Posterior vena cava (tissue), 2 donors: Measurements from ENCODE around the gene NEBL. TPM values are rescaled to one million over a fixed set of nuclear protein-coding genes. Genes with fewer than 3 reads are reported as not detected.

Experiments
- DNase-seq: peaks from one replicate; pipeline ENCODE4 v3.0.0-alpha.2; 2020; ENCODE audit warnings: low spot score
- intact Hi-C, 2 donors: fragments of 100-400 bp; cut with DNase I; formaldehyde crosslinking; loops; one replicate each; pipeline versions ENCODE4 v1.14.1 to v1.14.2; 2022 to 2023
- total RNA-seq, 2 donors: library from RNA; stranded (reverse); fragmentation: NEBNext Ultra II Directional; extraction: Animal tissue kit (Norgen Biotek cat#: 25700); gene quantifications; one replicate each; pipeline ENCODE4 v1.2.1, GENCODE V29; 2021
- donor health status: DM: yes; HTN: yes; CAD: no.
- donor health status: DM: yes; HTN: yes; CAD: no.

NEBL gene
- total RNA-seq, 2 donors from 2014 or later, result 3.1 to 3.5 TPM

DNA sequence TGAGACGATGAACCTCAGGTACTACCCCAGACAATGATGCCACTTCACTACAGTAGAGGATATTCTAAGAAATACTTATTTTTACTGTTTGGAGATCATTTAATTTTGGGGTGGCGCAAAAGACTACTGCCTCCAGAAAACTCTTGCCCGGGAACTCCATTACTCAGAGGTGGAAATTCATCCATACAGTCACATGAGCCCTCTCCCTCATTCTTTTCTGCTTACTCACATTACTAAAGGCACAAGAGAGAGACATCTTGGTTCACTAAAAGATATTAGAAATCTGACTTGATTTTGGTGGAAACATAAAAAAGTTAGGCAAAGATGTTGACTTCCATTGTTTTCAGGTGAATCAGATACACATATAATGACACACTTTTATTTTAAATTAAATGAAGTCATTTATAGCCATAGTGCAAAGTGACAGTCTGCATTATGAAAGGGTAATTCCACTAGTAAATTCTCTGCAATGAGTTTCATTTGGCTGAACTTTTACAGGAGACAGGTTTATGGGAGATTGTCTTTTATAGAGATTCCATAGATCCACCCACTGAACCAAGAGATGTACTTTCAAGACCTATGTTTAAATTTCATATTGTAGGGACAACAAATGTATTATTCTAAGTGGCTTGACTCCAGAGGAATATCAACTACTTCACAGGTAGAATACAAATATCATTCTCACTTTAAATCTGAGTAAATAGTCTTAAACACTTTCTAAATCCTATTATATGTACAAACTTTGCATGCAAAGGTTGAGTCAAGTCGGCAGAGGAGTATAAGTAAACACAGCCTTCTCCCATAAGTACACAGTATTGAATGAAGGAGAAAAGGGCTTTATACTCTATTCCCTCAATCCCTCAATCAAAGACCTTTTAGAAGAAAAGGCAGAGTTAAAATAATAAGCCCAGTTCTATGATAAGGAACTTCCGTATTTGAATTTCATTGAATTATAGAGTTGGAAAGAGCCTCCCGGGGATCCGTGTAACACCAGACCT, 18.8 kb downstream of the NEBL start:
- intact Hi-C loops, result no loop called here
- DNase-seq, result no peak

DNA sequence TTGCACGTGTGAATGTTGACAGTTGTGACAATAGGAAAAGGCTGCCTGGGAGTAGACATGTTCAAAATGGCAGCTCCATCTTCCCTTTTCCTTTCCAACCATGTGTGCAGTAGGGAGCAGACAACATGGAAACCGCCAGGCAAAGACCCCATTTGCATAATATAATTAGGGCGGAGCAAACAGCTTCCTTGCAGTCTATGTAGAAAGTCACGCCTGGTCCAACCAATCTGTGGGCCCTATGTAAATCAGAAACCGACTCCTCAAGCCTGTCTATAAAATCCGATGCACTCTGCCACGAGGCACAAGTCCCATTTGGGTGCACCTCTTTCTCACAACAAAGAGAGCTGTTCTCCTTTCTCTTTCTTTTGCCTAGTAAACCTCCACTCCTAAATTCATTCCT, 19.6 kb downstream of the NEBL start:
- intact Hi-C loops, result no loop called here
- DNase-seq, result no peak

- no peak for DNase-seq
- intact Hi-C loops, result no loop called here
Measured at GRCh38 chr10:20874261-20874660, 22.9 kb downstream of the NEBL start.

GRCh38 chr10:20871970-20872369, 25.1 kb downstream of the NEBL start:
- no peak for DNase-seq
- intact Hi-C loops, result no loop called here

DNA sequence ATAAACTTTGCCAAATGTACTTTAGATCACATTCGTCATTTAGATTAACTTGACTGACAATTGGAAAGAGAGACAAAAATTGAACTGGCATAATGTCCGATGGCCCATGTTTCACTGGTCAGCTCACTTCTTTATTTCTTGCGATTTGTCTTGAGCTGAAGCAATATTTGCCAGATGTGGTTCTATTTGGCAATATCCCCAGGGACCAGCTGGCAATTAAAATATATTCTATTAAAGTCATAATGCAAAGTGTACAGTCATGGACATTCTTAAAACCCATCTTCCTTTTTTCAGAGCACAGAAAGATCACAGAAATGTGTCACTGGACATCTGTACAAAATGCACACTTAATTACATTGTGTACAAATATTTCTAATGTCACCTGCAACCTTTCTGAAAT, 26.3 kb downstream of the NEBL start:
- intact Hi-C loops, result no loop called here
- DNase-seq, result no peak

DNA sequence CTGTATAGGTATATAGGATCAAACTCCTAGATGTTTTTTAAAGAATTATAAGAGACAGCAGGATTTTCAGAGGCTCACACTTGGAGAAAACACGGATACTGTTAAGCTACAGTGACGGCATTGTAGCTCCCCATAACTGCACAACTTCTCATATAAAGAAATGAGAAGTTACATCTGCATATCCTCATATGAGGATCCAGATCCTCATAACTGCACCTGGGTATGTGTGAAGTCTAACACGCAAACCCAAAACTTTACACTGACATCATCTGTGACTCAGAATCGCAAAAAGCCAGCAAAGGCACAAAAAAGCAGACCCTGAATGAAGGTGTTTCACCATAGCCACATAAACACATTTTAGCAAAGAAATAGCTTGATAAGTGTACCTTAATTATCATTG, 34.1 kb downstream of the NEBL start:
- intact Hi-C loops, result no loop called here
- no peak for DNase-seq

DNA sequence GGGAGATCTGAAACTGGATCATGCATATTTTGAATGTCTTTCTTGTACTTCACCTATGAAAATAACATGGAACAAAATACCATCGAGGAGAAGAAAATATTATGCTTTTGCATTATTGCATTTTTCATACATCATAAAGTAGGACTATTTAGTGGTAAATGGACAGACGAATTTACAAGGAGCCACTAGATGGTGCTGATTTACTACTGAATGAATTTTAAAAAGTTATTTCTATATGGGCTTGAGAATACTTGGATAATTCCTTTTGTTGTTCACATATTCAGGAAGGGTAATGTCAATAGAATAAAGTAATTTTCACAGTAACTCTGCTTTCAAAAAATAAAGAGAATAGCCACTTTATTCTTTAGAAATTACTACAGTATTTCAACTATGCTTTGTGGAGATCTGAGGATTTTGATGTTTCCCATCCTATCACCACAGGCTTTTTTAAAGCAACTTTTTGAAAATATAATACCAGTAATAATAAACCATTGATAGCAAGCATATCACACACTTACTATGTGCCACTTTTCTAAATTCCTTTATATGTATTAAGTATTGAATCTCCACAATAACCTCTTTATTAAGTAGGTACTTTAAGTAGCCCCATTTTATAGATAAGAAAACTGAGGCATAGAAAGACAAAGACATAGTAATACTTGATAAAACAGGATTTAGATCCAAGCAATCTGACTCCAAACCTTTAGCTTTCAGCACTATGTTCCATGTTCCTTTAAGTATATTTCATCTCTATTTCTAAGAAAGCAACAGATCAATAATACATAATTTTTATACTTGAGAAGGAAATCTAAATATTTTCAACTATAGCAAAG, 38.6 kb downstream of the NEBL start:
- DNase-seq, result no peak
- intact Hi-C loops, result no loop called here

GRCh38 chr10:20856484-20856883, 40.6 kb downstream of the NEBL start:
- DNase-seq, result no peak
- intact Hi-C loops, result no loop called here

GRCh38 chr10:20855398-20856038, 41.6 kb downstream of the NEBL start:
- intact Hi-C loops, result no loop called here
- no peak for DNase-seq

DNA sequence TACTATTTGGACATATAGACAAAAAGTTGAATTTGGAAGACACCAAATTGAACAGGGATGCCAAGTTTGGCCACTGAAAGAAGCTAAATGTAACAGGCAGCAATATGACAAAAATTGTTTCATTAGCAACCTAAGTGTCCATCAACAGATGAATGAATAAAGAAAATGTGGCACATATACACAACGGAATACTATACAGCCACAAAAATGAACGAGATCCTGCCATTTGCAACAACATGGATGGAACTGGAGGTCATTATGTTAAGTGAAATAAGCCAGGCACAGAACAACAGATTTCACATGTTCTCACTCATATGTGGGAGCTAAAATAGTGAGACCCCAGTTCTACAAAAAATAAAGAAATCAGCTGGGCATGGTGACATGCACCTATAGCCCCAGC, 43.8 kb downstream of the NEBL start:
- intact Hi-C loops, result no loop called here
- no peak for DNase-seq

DNA sequence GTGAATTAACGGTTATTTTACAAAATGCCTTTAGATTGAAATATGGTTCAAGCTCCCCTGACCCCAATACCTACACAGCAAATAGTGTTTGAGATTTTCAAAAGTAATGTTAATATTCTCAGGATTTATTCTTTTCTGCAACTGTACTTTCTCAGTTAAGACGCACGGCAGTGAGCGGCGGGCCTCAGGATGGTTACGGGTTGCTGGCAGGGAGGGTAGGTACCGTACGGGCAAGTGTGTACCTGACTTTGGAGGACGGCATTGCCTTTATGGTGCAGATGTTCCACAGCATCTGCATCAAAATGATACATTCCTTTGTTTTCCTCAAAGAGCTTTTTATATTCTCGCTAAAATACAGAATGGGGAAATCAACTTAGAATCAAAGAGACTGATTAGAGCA, 44.8 kb downstream of the NEBL start:
- no peak for DNase-seq
- intact Hi-C loops, result no loop called here

- intact Hi-C loops, result no loop called here
- DNase-seq, result no peak
Measured at GRCh38 chr10:20847512-20847911, 49.6 kb downstream of the NEBL start.

- intact Hi-C loops, result no loop called here
- no peak for DNase-seq
Measured at GRCh38 chr10:20846263-20846662, 50.8 kb downstream of the NEBL start.

- intact Hi-C loops, result no loop called here
- no peak for DNase-seq
Measured at GRCh38 chr10:20841419-20841818, 55.7 kb downstream of the NEBL start.

GRCh38 chr10:20839910-20840309, 57.2 kb downstream of the NEBL start:
- DNase-seq, result no peak
- intact Hi-C loops, result no loop called here

DNA sequence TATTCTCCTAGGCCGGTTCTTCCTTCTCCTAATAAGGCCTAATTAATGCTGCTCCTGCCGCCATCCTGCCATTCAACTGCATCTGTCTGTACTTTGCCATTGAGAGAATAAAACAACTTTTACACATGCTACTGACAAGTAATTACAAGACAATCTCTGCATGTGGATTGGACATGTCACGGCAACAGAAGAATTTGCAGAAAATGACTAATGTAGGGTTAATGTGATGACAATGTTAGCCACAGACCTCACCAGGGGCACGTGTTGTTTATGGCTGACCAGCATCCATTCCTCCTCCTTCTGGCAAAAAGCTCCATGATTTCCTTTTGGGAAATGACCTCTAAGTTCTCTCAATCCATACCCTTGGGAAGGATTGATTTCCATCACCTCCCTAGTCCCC, 58.0 kb downstream of the NEBL start:
- intact Hi-C loops, result no loop called here
- no peak for DNase-seq

DNA sequence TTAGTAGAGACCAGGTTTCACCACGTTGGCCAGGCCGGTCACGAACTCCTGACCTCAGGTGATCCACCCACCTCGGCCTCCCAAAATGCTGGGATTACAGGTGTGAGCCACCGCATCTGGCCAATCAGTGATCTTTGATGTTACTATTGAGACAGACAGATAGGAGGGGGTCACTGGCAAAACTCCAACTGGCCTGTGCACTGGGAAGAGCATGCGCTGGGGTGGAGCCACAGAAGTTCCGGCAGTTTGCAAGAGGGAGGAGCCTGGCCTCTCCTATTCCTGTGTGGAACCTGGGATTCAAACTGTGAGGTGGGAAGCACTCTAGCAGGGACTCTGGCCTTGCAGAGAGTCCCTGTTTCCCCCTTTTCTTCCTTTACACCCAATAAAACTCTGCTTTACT, 60.7 kb downstream of the NEBL start:
- intact Hi-C loops, result no loop called here
- no peak for DNase-seq

GRCh38 chr10:20835335-20835734, 61.8 kb downstream of the NEBL start:
- DNase-seq, result no peak
- intact Hi-C loops, result no loop called here

- intact Hi-C loops, result no loop called here
- DNase-seq, result no peak
Measured at GRCh38 chr10:20834825-20835224, 62.3 kb downstream of the NEBL start.

GRCh38 chr10:20822825-20823224, 74.3 kb downstream of the NEBL start:
- intact Hi-C loops, result no loop called here
- no peak for DNase-seq
